Adipocyte (in vitro differentiated cells): ENCODE results near the gene SF3A1.

ENCODE experiments used
- DNase-seq: peaks from one replicate; pipeline ENCODE4 v3.0.0-alpha.2; 2015; ENCODE audit warnings: low read depth
- H3K27me3 ChIP-seq: replicated peaks from 2 replicates; pipeline ENCODE4 v1.7.0; 2013; ENCODE audit warnings: mild to moderate bottlenecking, low read length, moderate library complexity; ENCODE audit not compliant: control insufficient read depth, insufficient read depth
- H3K36me3 ChIP-seq: 2 replicates; pipeline ENCODE4 v1.7.0; 2013; ENCODE audit warnings: low read length, mild to moderate bottlenecking, moderate library complexity; ENCODE audit not compliant: control insufficient read depth, insufficient read depth, severe bottlenecking
- H3K4me1 ChIP-seq: 2 replicates; pipeline ENCODE4 v1.7.0; 2013; ENCODE audit warnings: mild to moderate bottlenecking, low read length, moderate library complexity; ENCODE audit not compliant: control insufficient read depth, insufficient read depth
- H3K4me3 ChIP-seq: 2 replicates; pipeline ENCODE4 v1.7.0; 2013; ENCODE audit warnings: mild to moderate bottlenecking, low read length, moderate library complexity
- H3K9ac ChIP-seq: 2 replicates; pipeline ENCODE4 v1.7.0; 2013; ENCODE audit warnings: mild to moderate bottlenecking, low read length, moderate library complexity
- H3K9me3 ChIP-seq: 2 replicates; pipeline ENCODE4 v1.7.0; 2013; ENCODE audit warnings: mild to moderate bottlenecking, low read length, moderate library complexity; ENCODE audit not compliant: control insufficient read depth

Gene SF3A1

GRCh38 chr22:30362651-30363281, 6.1 kb upstream of the SF3A1 start:
- H3K9me3 ChIP-seq, result no peaks in the 10 kb centered on the region
- DNase-seq, result no peak
- no peaks in the 10 kb centered on the region for H3K4me1 ChIP-seq
- no peak overlapping the region for H3K4me3 ChIP-seq
- H3K27me3 ChIP-seq, result no peaks in the 10 kb centered on the region
- H3K36me3 ChIP-seq, result no peaks in the 10 kb centered on the region
- H3K9ac ChIP-seq, result no peak overlapping the region

GRCh38 chr22:30361916-30362650, 5.4 kb upstream of the SF3A1 start:
- Histone ChIP-seq H3K9me3 (no peaks in the 10 kb centered on the region), H3K4me3 (no peak overlapping the region)

GRCh38 chr22:30358541-30358940, 1.8 kb upstream of the SF3A1 start:
- Histone ChIP-seq H3K4me3 (no peak overlapping the region), H3K9me3 (no peaks in the 10 kb centered on the region), H3K27me3 (no peaks in the 10 kb centered on the region), H3K36me3 (no peaks in the 10 kb centered on the region), H3K4me1 (peaks cover 23% of the 10 kb centered on the region), H3K9ac (no peak overlapping the region)
- DNase-seq, result no peak

More at GRCh38 chr22:30361916-30362650, 5.4 kb upstream of the SF3A1 start:
- Histone ChIP-seq H3K9ac (no peak overlapping the region), H3K27me3 (no peaks in the 10 kb centered on the region), H3K36me3 (no peaks in the 10 kb centered on the region), H3K4me1 (no peaks in the 10 kb centered on the region)
- DNase-seq, result no peak

- no peaks in the 10 kb centered on the region for H3K27me3 ChIP-seq
- no peak for DNase-seq
- peak overlapping the region; percentile 97 for H3K4me3 ChIP-seq
- peaks cover 4% of the 10 kb centered on the region for H3K36me3 ChIP-seq
- peaks cover 23% of the 10 kb centered on the region for H3K4me1 ChIP-seq
- H3K9me3 ChIP-seq, result no peaks in the 10 kb centered on the region
- no peak overlapping the region for H3K9ac ChIP-seq
These were observed 1.0 kb upstream of the SF3A1 start for GRCh38 chr22:30357650-30358215.

- H3K4me1 ChIP-seq, result peaks cover 23% of the 10 kb centered on the region
- peak overlapping the region; percentile 97 for H3K4me3 ChIP-seq
- no peak for DNase-seq
- H3K27me3 ChIP-seq, result no peaks in the 10 kb centered on the region
- H3K36me3 ChIP-seq, result peaks cover 10% of the 10 kb centered on the region
- H3K9ac ChIP-seq, result peak overlapping the region; percentile 98
- no peaks in the 10 kb centered on the region for H3K9me3 ChIP-seq
These were observed 509 bp upstream of the SF3A1 start for GRCh38 chr22:30357236-30357570.

- Histone ChIP-seq H3K9me3 (no peaks in the 10 kb centered on the region), H3K9ac (no peak overlapping the region), H3K27me3 (no peaks in the 10 kb centered on the region), H3K36me3 (peaks cover 35% of the 10 kb centered on the region), H3K4me1 (peaks cover 23% of the 10 kb centered on the region), H3K4me3 (no peak overlapping the region)
- DNase-seq, result no peak
These were observed 2.0 kb downstream of the SF3A1 start for GRCh38 chr22:30354644-30355043.

GRCh38 chr22:30351226-30351625, 5.5 kb downstream of the SF3A1 start:
- Histone ChIP-seq H3K9me3 (no peaks in the 10 kb centered on the region), H3K27me3 (no peaks in the 10 kb centered on the region), H3K36me3 (peaks cover 54% of the 10 kb centered on the region), H3K4me3 (no peak overlapping the region), H3K9ac (no peak overlapping the region), H3K4me1 (peaks cover 23% of the 10 kb centered on the region)
- DNase-seq, result peak; percentile 34

GRCh38 chr22:30348809-30349208, 7.9 kb downstream of the SF3A1 start:
- Histone ChIP-seq H3K27me3 (no peaks in the 10 kb centered on the region), H3K9me3 (no peaks in the 10 kb centered on the region), H3K4me3 (no peak overlapping the region), H3K4me1 (no peaks in the 10 kb centered on the region), H3K36me3 (peaks cover 78% of the 10 kb centered on the region), H3K9ac (peak overlapping the region; percentile 1)
- DNase-seq, result peak; percentile 84

- no peak overlapping the region for H3K4me3 ChIP-seq
These were observed 8.3 kb downstream of the SF3A1 start for GRCh38 chr22:30348404-30348803.

GRCh38 chr22:30347255-30347892, 9.3 kb downstream of the SF3A1 start:
- Histone ChIP-seq H3K36me3 (peaks cover 84% of the 10 kb centered on the region), H3K27me3 (no peaks in the 10 kb centered on the region), H3K4me1 (peaks cover 8% of the 10 kb centered on the region), H3K9ac (no peak overlapping the region), H3K9me3 (no peaks in the 10 kb centered on the region), H3K4me3 (no peak overlapping the region)
- no peak for DNase-seq

More at GRCh38 chr22:30348404-30348803, 8.3 kb downstream of the SF3A1 start:
- Histone ChIP-seq H3K36me3 (peaks cover 82% of the 10 kb centered on the region), H3K4me1 (no peaks in the 10 kb centered on the region), H3K9ac (peak overlapping the region; percentile 1), H3K27me3 (no peaks in the 10 kb centered on the region), H3K9me3 (no peaks in the 10 kb centered on the region)
- DNase-seq, result no peak

- Histone ChIP-seq H3K36me3 (peaks cover 82% of the 10 kb centered on the region), H3K4me3 (no peak overlapping the region), H3K27me3 (no peaks in the 10 kb centered on the region), H3K9ac (no peak overlapping the region), H3K9me3 (no peaks in the 10 kb centered on the region), H3K4me1 (peaks cover 27% of the 10 kb centered on the region)
- DNase-seq, result no peak
These were observed 12.1 kb downstream of the SF3A1 start for GRCh38 chr22:30344447-30345200.
